ENCODE results near the gene MRAS. TPM values are rescaled to one million over a fixed set of nuclear protein-coding genes. Genes with fewer than 3 reads are reported as not detected.

MRAS gene
- total and polyA plus RNA-seq, 2 of the 4 experiments (the other 2 are of a cell fraction) = 59.3 to 60.6 TPM

GRCh38 chr3:138395865-138396751 lies 47.7 kb downstream of the MRAS start:
- no peak overlapping the region for H2AK5ac ChIP-seq (ENCODE audit: low read depth, low read length)
- peaks cover 5 to 28% of the 10 kb centered on the region in 2 experiments; a peak in 2 of 4 replicates for H3K79me1 ChIP-seq (ENCODE audit: low read depth in 1 of 2, low read length in 2 of 2)
- DNase-seq (no peak), ATAC-seq (ENCODE audit: low read depth) (no peak)
- H2BK15ac ChIP-seq (ENCODE audit: low read depth, low read length) = no peak overlapping the region
- intact Hi-C loops (cut with micrococcal nuclease) (no loop called here), in situ Hi-C loops (cut with MboI; ENCODE audit: low sequenced_read_pairs) (no loop called here), dilution Hi-C loops (cut with HindIII; ENCODE audit: low sequenced_read_pairs, unreplicated experiment) (no loop called here)
- no peaks in the 10 kb centered on the region for H3K27me3 ChIP-seq (ENCODE audit: control insufficient read depth, insufficient read depth, low read length)
- H4K5ac ChIP-seq (ENCODE audit: low read depth, low read length) = no peak overlapping the region
- H3K18ac ChIP-seq (ENCODE audit: low read depth, low read length) = no peak overlapping the region
- no peak overlapping the region for H2BK120ac ChIP-seq (ENCODE audit: low read depth, low read length)
- H3K4me1 ChIP-seq (ENCODE audit: control insufficient read depth, insufficient read depth, low read length) = no peaks in the 10 kb centered on the region
- no peak overlapping the region for H2BK5ac ChIP-seq (ENCODE audit: low read depth, low read length, poor library complexity, severe bottlenecking)
- H4K91ac ChIP-seq (ENCODE audit: insufficient read depth, low read depth, low read length) = no peak overlapping the region
- no peak overlapping the region for H3K4ac ChIP-seq (ENCODE audit: low read depth, low read length)
- H3K9me1 ChIP-seq (ENCODE audit: insufficient read depth, low read length) = no peaks in the 10 kb centered on the region; the same call in 1 of the 2 replicates
- no peak overlapping the region for H3K56ac ChIP-seq (ENCODE audit: extremely low read depth, insufficient read depth, low read length)
- H3K36me3 ChIP-seq (ENCODE audit: control insufficient read depth, insufficient read depth, low read length) = peaks cover 14% of the 10 kb centered on the region
- H3K23ac ChIP-seq (ENCODE audit: low read depth, low read length) = no peak overlapping the region
- WGBS, 2 experiments (ENCODE audit: extremely low coverage in 2 of 2, insufficient read length in 1 of 2) = 92% methylated on average over 2 of the region's 12 CpGs; no CpG with 5 or more reads in 1 of the 2 experiments
- no peaks in the 10 kb centered on the region; the same call in 1 of the 2 replicates for H4K20me1 ChIP-seq (ENCODE audit: insufficient read depth, low read length)
- H2AFZ ChIP-seq (replicated peaks; ENCODE audit: low read length, poor library complexity) = no peak overlapping the region
- no peak overlapping the region for H3K14ac ChIP-seq (replicated peaks; ENCODE audit: low read depth, low read length)
- H3K4me3 ChIP-seq (ENCODE audit: insufficient read depth, low read depth, low read length) = no peak overlapping the region
- CTCF ChIA-PET = interaction anchor here (1.3 kb wide), 1 partner anchor 16 kb away, joined by 3 read pairs; no protein-coding TSS in a partner anchor
- H2AK9ac ChIP-seq (replicated peaks; ENCODE audit: low read depth, low read length, poor library complexity) = no peak overlapping the region
- no peak overlapping the region for H4K8ac ChIP-seq (ENCODE audit: low read depth in 2 of 2, low read length in 2 of 2)
- no peak overlapping the region for H2BK20ac ChIP-seq (ENCODE audit: low read depth, low read length)
- H3K4me2 ChIP-seq (ENCODE audit: low read depth, low read length) = no peak overlapping the region
- POLR2A ChIA-PET (ENCODE audit: unreplicated experiment) = no interaction called here
- no peak overlapping the region for H3K9ac ChIP-seq (ENCODE audit: low read depth, low read length)
- no peaks in the 10 kb centered on the region for H3K9me3 ChIP-seq (ENCODE audit: control insufficient read depth, insufficient read depth, low read length)
- BruUV-seq (replicated peaks) = no TSS peak
- H3K27ac ChIP-seq (ENCODE audit: insufficient read depth, low read length) = no peak overlapping the region
- TF ChIP-seq MAZ (IDR thresholded peaks at IDR 0.05; ENCODE audit: borderline replicate concordance, low read depth, low read length) = no peak
- TF ChIP-seq SMC3 (IDR thresholded peaks at IDR 0.05; ENCODE audit: low read depth, low read length) = no peak
- TF ChIP-seq RCOR1 (IDR thresholded peaks at IDR 0.05; ENCODE audit: insufficient replicate concordance, low read length) = no peak
- no peak for TF ChIP-seq RAD21 (IDR thresholded peaks at IDR 0.05; ENCODE audit: low read length)
- TF ChIP-seq FOS (IDR thresholded peaks at IDR 0.05; ENCODE audit: low read depth, low read length) = no peak
- no peak for TF ChIP-seq CHD1 (IDR thresholded peaks at IDR 0.05; ENCODE audit: low read depth, low read length)
- no peak for TF ChIP-seq USF2 (IDR thresholded peaks at IDR 0.05; ENCODE audit: low read depth, low read length)
- TF ChIP-seq MAFK (IDR thresholded peaks at IDR 0.05; ENCODE audit: low read depth, low read length) = no peak
- no peak for TF ChIP-seq CEBPB (IDR thresholded peaks at IDR 0.05; ENCODE audit: low read depth, low read length)
- TF ChIP-seq RFX5 (IDR thresholded peaks at IDR 0.05; ENCODE audit: low read depth, low read length) = no peak
- TF ChIP-seq, protein P1, sequence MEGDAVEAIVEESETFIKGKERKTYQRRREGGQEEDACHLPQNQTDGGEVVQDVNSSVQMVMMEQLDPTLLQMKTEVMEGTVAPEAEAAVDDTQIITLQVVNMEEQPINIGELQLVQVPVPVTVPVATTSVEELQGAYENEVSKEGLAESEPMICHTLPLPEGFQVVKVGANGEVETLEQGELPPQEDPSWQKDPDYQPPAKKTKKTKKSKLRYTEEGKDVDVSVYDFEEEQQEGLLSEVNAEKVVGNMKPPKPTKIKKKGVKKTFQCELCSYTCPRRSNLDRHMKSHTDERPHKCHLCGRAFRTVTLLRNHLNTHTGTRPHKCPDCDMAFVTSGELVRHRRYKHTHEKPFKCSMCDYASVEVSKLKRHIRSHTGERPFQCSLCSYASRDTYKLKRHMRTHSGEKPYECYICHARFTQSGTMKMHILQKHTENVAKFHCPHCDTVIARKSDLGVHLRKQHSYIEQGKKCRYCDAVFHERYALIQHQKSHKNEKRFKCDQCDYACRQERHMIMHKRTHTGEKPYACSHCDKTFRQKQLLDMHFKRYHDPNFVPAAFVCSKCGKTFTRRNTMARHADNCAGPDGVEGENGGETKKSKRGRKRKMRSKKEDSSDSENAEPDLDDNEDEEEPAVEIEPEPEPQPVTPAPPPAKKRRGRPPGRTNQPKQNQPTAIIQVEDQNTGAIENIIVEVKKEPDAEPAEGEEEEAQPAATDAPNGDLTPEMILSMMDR (conservative IDR thresholded peaks at IDR 0.05; ENCODE audit: low read depth, low read length) = no peak
- TF ChIP-seq NFE2L2 (IDR thresholded peaks at IDR 0.05; ENCODE audit: low read depth, low read length) = no peak
- no peak for TF ChIP-seq BHLHE40 (IDR thresholded peaks at IDR 0.05; ENCODE audit: low read depth, low read length)
- no peak for TF ChIP-seq POLR2A (IDR thresholded peaks at IDR 0.05; ENCODE audit: low read depth, low read length)
- TF ChIP-seq, protein P2, sequence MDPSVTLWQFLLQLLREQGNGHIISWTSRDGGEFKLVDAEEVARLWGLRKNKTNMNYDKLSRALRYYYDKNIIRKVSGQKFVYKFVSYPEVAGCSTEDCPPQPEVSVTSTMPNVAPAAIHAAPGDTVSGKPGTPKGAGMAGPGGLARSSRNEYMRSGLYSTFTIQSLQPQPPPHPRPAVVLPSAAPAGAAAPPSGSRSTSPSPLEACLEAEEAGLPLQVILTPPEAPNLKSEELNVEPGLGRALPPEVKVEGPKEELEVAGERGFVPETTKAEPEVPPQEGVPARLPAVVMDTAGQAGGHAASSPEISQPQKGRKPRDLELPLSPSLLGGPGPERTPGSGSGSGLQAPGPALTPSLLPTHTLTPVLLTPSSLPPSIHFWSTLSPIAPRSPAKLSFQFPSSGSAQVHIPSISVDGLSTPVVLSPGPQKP (IDR thresholded peaks at IDR 0.05; ENCODE audit: borderline replicate concordance, low read depth, low read length) = no peak
